Activated CD8-positive, alpha-beta memory T cell treated with anti-CD3 and anti-CD28 coated beads, Interleukin-2, amount 50 U/mL, for 4 hours (primary cell): ENCODE data around the gene PWP1.
A peak's percentile ranks its signal among the peaks of the same experiment; 100 is the strongest.
"Not testable (repeated sequence)": the region's sequence is repeated elsewhere in the genome, so short reads cannot be mapped to it uniquely, and the experiment has no call there.

Experiments used
- DNase-seq: peaks from one replicate; pipeline ENCODE4 v3.0.0-alpha.2; 2020

The PWP1 gene

GRCh38 chr12:107668320-107669098 lies 17.1 kb upstream of the PWP1 start:
- DNase-seq, result no peak

GRCh38 chr12:107669946-107670345 lies 15.7 kb upstream of the PWP1 start:
- DNase-seq, result no peak

GRCh38 chr12:107670999-107671643 lies 14.5 kb upstream of the PWP1 start:
- peak; percentile 24 for DNase-seq

- DNase-seq, result no peak
Observed at GRCh38 chr12:107677671-107678070, 7.9 kb upstream of the PWP1 start.

- DNase-seq, result no peak
Observed at GRCh38 chr12:107679336-107679735, 6.3 kb upstream of the PWP1 start.

- no peak for DNase-seq
Observed at GRCh38 chr12:107681455-107681835, 4.2 kb upstream of the PWP1 start.

GRCh38 chr12:107681836-107682820 lies 3.5 kb upstream of the PWP1 start:
- no peak for DNase-seq

- no peak for DNase-seq
Observed at GRCh38 chr12:107684029-107684795, 1.4 kb upstream of the PWP1 start.

GRCh38 chr12:107684990-107685359 lies 624 bp upstream of the PWP1 start:
- peak; percentile 26 for DNase-seq

GRCh38 chr12:107695772-107696171 lies 10.2 kb downstream of the PWP1 start:
- not testable (repeated sequence) for DNase-seq

GRCh38 chr12:107702106-107702505 lies 16.5 kb downstream of the PWP1 start:
- DNase-seq, result no peak

- no peak for DNase-seq
Observed at GRCh38 chr12:107704041-107704440, 18.4 kb downstream of the PWP1 start.

GRCh38 chr12:107705522-107705921 lies 19.9 kb downstream of the PWP1 start:
- DNase-seq, result not testable (repeated sequence)

- DNase-seq, result no peak
Observed at GRCh38 chr12:107715780-107716179, 30.2 kb downstream of the PWP1 start.

GRCh38 chr12:107718606-107719005 lies 33.0 kb downstream of the PWP1 start:
- DNase-seq, result no peak

- not testable (repeated sequence) for DNase-seq
Observed at GRCh38 chr12:107727327-107727726, 41.7 kb downstream of the PWP1 start.

- not testable (repeated sequence) for DNase-seq
Observed at GRCh38 chr12:107727742-107728141, 42.1 kb downstream of the PWP1 start.

- no peak for DNase-seq
Observed at GRCh38 chr12:107730618-107731341, 45.2 kb downstream of the PWP1 start.

GRCh38 chr12:107731366-107731765 lies 45.8 kb downstream of the PWP1 start:
- DNase-seq, result no peak

- DNase-seq, result no peak
Observed at GRCh38 chr12:107732365-107732764, 46.8 kb downstream of the PWP1 start.

GRCh38 chr12:107734139-107734538 lies 48.5 kb downstream of the PWP1 start:
- no peak for DNase-seq

GRCh38 chr12:107735763-107736162 lies 50.2 kb downstream of the PWP1 start:
- no peak for DNase-seq
